GM23338 (cell line): Measurements from ENCODE around the gene CD46. TPM values are rescaled to one million over a fixed set of nuclear protein-coding genes. Genes with fewer than 3 reads are reported as not detected.

Experiments
- ATAC-seq: fragments of 200-7000 bp; cut with Tn5 transposase; 3 replicates; pipeline ENCODE4 v1.9.1; 2020
- DNase-seq: peaks from one replicate; pipeline ENCODE4 v3.0.0-alpha.2; 2015; ENCODE audit warnings: low spot score
- H2AFZ ChIP-seq: fragments of 200-600 bp; sonication (generic); 2 replicates; pipeline ENCODE4 v1.8.0; 2016; ENCODE audit warnings: antibody characterized with exemption, mild to moderate bottlenecking, moderate library complexity
- H3F3A ChIP-seq: fragments of 200-600 bp; sonication (generic); replicated peaks from 2 replicates; pipeline ENCODE4 v1.8.0; 2017; ENCODE audit warnings: antibody characterized with exemption, mixed run types, low read depth
- H3K27ac ChIP-seq: fragments of 200-600 bp; sonication (generic); 2 replicates; pipeline ENCODE4 v1.6.1; 2016; ENCODE audit warnings: low read depth
- H3K27me3 ChIP-seq: fragments of 200-600 bp; sonication (generic); 2 replicates; pipeline ENCODE4 v1.8.0; 2016; ENCODE audit warnings: mild to moderate bottlenecking, mixed run types, moderate library complexity; ENCODE audit not compliant: insufficient read depth
- H3K36me3 ChIP-seq: fragments of 200-600 bp; sonication (generic); 2 replicates; pipeline ENCODE4 v1.8.0; 2016; ENCODE audit warnings: mild to moderate bottlenecking; ENCODE audit not compliant: insufficient read depth
- H3K4me1 ChIP-seq: fragments of 200-600 bp; sonication (generic); 2 replicates; pipeline ENCODE4 v1.8.0; 2016; ENCODE audit warnings: mild to moderate bottlenecking, moderate library complexity; ENCODE audit not compliant: insufficient read depth
- H3K4me2 ChIP-seq: fragments of 200-600 bp; sonication (generic); 2 replicates; pipeline ENCODE4 v1.7.1; 2017; ENCODE audit warnings: mixed run types
- H3K4me3 ChIP-seq: fragments of 200-600 bp; sonication (generic); 2 replicates; pipeline ENCODE4 v1.6.1; 2016; ENCODE audit warnings: mixed run types
- H3K79me2 ChIP-seq: fragments of 200-600 bp; sonication (generic); replicated peaks from 2 replicates; pipeline ENCODE4 v1.8.0; 2017; ENCODE audit warnings: mild to moderate bottlenecking; ENCODE audit not compliant: insufficient read depth
- H3K9me2 ChIP-seq: fragments of 200-600 bp; sonication (generic); 2 replicates; pipeline ENCODE4 v1.8.0; 2017; ENCODE audit not compliant: insufficient read depth
- H4K20me1 ChIP-seq: fragments of 200-600 bp; sonication (generic); replicated peaks from 2 replicates; pipeline ENCODE4 v1.8.0; 2017; ENCODE audit warnings: mild to moderate bottlenecking; ENCODE audit not compliant: insufficient read depth
- H3K27ac Mint-ChIP-seq: 2 replicates; pipeline ENCODE4 v1.8.0; 2020; ENCODE audit warnings: inconsistent platforms, mild to moderate bottlenecking, moderate library complexity, mixed read lengths
- H3K27me3 Mint-ChIP-seq: 3 replicates; pipeline ENCODE4 v1.8.0; 2022; ENCODE audit warnings: low read depth, mild to moderate bottlenecking, moderate library complexity, mixed read lengths, inconsistent platforms; ENCODE audit not compliant: insufficient read depth, poor library complexity
- H3K36me3 Mint-ChIP-seq: 3 replicates; pipeline ENCODE4 v1.8.0; 2021; ENCODE audit warnings: low read depth, mild to moderate bottlenecking, inconsistent platforms, moderate library complexity, mixed read lengths
- H3K4me1 Mint-ChIP-seq: 3 replicates; pipeline ENCODE4 v1.8.0; 2020; ENCODE audit warnings: mild to moderate bottlenecking, inconsistent platforms, mixed read lengths
- H3K4me3 Mint-ChIP-seq: 3 replicates; pipeline ENCODE4 v1.8.0; 2021; ENCODE audit warnings: moderate library complexity, mild to moderate bottlenecking, inconsistent platforms, mixed read lengths
- H3K9me3 Mint-ChIP-seq: 3 replicates; pipeline ENCODE4 v1.8.0; 2020; ENCODE audit warnings: moderate library complexity, mild to moderate bottlenecking, inconsistent platforms, mixed read lengths
- CREB1 ChIP-seq: fragments of 250-450 bp; sonication (Bioruptor Pico); IDR thresholded peaks from 2 replicates; pipeline ENCODE4 v1.5.0; 2020; ENCODE audit warnings: low read depth, mild to moderate bottlenecking, moderate library complexity
- JUNB ChIP-seq: IDR thresholded peaks from one replicate; pipeline ENCODE4 v1.6.1; 2016; ENCODE audit warnings: antibody characterized with exemption; ENCODE audit not compliant: unreplicated experiment
- ZNF331 ChIP-seq: fragments of 250-450 bp; sonication (Bioruptor Pico); IDR thresholded peaks from 2 replicates; pipeline ENCODE4 v1.5.0; 2020; ENCODE audit warnings: low read depth, mild to moderate bottlenecking, moderate library complexity
- polyA plus RNA-seq: library from polyadenylated mRNA; unstranded; fragments of >200 nt; fragmentation: Nextera tagmentation; extraction: Ambion mirVana; gene quantifications from 2 replicates; pipeline ENCODE4 v1.2.1, GENCODE V29; 2016
- total RNA-seq: library from RNA; depleted of rRNA; stranded (reverse); fragments of >200 nt; shearing (Covaris generic); gene quantifications from 2 replicates; pipeline ENCODE4 v1.2.3, GENCODE V29; 2014
- TF ChIP-seq, protein P1 (sequence below): IDR thresholded peaks from 2 replicates; pipeline ENCODE4 v1.6.1; 2016; ENCODE audit warnings: antibody characterized with exemption
- TF ChIP-seq, protein P2 (sequence below): fragments of 250-450 bp; sonication (Bioruptor Pico); IDR thresholded peaks from 2 replicates; pipeline ENCODE4 v1.5.0; 2020; ENCODE audit warnings: mild to moderate bottlenecking, moderate library complexity
- TF ChIP-seq, protein P3 (sequence below): IDR thresholded peaks from one replicate; pipeline ENCODE4 v1.6.1; 2018; ENCODE audit warnings: antibody characterized with exemption; ENCODE audit not compliant: unreplicated experiment
- TF ChIP-seq, protein P4 (sequence below), 2 experiments: fragments of 200-600 bp in 1 of 2; sonication (generic) in 1 of 2; conservative IDR thresholded peaks; 2 replicates each; pipeline versions ENCODE4 v1.5.1 to v1.6.1; 2016 to 2017; ENCODE audit warnings: antibody characterized with exemption in 2 of 2, low read depth in 2 of 2, mild to moderate bottlenecking in 2 of 2, moderate library complexity in 1 of 2

CD46 gene
- total and polyA plus RNA-seq, 2 experiments from 2014 or later: 199 to 209 TPM

DNA sequence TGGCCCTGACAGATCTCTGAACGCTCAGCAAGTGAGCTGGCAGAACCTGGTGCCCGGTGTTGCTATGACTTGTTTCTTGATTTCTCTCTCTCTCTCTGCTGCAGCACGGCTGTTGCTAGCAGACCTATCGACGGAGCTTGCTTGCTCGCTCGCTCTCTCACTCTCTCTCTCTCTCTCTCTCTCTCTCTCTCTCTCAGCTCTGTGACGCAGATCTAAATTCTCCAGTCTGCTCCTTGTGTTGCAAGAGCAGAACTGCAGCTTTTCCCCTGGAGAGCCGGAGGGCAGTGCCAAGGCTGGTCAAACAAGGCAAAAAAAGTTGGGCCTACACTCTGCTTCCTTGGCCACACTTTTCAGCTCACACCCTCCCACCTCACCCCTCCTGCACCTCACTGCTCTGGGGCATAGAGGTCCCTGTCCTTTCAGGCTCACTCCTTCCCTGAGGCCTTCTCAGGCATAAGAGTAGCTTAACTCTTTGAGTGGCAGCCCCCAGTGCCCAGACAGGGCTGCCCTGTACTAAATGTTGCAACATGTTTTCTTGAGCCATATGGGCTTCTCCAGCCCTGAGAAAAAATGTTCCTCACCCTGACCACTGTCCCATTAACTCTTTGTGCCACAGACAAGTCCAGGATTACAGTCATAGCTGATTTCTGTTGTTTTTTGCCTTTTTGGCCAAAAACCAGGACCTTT is 72.2 kb downstream of the CD46 start:
- Histone ChIP-seq H4K20me1 (no peaks in the 10 kb centered on the region), H3F3A (no peaks in the 10 kb centered on the region), H3K4me2 (no peak overlapping the region), H3K36me3 (no peaks in the 10 kb centered on the region), H3K4me1 (no peaks in the 10 kb centered on the region), H3K27me3 (no peaks in the 10 kb centered on the region), H3K9me2 (no peaks in the 10 kb centered on the region), H3K27ac (no peak overlapping the region), H3K4me3 (no peak overlapping the region), H2AFZ (no peak overlapping the region), H3K79me2 (no peaks in the 10 kb centered on the region)
- no peaks in the 10 kb centered on the region for H3K9me3 Mint-ChIP-seq
- H3K36me3 Mint-ChIP-seq: no peaks in the 10 kb centered on the region; the same call in 2 of the 3 replicates
- H3K4me1 Mint-ChIP-seq: peaks cover 21% of the 10 kb centered on the region
- TF ChIP-seq, protein P1, sequence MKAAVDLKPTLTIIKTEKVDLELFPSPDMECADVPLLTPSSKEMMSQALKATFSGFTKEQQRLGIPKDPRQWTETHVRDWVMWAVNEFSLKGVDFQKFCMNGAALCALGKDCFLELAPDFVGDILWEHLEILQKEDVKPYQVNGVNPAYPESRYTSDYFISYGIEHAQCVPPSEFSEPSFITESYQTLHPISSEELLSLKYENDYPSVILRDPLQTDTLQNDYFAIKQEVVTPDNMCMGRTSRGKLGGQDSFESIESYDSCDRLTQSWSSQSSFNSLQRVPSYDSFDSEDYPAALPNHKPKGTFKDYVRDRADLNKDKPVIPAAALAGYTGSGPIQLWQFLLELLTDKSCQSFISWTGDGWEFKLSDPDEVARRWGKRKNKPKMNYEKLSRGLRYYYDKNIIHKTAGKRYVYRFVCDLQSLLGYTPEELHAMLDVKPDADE: no peak
- TF ChIP-seq, protein P2, sequence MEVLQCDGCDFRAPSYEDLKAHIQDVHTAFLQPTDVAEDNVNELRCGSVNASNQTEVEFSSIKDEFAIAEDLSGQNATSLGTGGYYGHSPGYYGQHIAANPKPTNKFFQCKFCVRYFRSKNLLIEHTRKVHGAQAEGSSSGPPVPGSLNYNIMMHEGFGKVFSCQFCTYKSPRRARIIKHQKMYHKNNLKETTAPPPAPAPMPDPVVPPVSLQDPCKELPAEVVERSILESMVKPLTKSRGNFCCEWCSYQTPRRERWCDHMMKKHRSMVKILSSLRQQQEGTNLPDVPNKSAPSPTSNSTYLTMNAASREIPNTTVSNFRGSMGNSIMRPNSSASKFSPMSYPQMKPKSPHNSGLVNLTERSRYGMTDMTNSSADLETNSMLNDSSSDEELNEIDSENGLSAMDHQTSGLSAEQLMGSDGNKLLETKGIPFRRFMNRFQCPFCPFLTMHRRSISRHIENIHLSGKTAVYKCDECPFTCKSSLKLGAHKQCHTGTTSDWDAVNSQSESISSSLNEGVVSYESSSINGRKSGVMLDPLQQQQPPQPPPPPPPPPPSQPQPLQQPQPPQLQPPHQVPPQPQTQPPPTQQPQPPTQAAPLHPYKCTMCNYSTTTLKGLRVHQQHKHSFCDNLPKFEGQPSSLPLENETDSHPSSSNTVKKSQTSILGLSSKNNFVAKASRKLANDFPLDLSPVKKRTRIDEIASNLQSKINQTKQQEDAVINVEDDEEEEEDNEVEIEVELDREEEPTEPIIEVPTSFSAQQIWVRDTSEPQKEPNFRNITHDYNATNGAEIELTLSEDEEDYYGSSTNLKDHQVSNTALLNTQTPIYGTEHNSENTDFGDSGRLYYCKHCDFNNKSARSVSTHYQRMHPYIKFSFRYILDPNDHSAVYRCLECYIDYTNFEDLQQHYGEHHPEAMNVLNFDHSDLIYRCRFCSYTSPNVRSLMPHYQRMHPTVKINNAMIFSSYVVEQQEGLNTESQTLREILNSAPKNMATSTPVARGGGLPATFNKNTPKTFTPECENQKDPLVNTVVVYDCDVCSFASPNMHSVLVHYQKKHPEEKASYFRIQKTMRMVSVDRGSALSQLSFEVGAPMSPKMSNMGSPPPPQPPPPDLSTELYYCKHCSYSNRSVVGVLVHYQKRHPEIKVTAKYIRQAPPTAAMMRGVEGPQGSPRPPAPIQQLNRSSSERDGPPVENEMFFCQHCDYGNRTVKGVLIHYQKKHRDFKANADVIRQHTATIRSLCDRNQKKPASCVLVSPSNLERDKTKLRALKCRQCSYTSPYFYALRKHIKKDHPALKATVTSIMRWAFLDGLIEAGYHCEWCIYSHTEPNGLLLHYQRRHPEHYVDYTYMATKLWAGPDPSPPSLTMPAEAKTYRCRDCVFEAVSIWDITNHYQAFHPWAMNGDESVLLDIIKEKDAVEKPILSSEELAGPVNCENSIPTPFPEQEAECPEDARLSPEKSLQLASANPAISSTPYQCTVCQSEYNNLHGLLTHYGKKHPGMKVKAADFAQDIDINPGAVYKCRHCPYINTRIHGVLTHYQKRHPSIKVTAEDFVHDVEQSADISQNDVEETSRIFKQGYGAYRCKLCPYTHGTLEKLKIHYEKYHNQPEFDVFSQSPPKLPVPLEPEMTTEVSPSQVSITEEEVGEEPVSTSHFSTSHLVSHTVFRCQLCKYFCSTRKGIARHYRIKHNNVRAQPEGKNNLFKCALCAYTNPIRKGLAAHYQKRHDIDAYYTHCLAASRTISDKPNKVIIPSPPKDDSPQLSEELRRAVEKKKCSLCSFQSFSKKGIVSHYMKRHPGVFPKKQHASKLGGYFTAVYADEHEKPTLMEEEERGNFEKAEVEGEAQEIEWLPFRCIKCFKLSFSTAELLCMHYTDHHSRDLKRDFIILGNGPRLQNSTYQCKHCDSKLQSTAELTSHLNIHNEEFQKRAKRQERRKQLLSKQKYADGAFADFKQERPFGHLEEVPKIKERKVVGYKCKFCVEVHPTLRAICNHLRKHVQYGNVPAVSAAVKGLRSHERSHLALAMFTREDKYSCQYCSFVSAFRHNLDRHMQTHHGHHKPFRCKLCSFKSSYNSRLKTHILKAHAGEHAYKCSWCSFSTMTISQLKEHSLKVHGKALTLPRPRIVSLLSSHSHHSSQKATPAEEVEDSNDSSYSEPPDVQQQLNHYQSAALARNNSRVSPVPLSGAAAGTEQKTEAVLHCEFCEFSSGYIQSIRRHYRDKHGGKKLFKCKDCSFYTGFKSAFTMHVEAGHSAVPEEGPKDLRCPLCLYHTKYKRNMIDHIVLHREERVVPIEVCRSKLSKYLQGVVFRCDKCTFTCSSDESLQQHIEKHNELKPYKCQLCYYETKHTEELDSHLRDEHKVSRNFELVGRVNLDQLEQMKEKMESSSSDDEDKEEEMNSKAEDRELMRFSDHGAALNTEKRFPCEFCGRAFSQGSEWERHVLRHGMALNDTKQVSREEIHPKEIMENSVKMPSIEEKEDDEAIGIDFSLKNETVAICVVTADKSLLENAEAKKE: no peak
- TF ChIP-seq, protein P3, sequence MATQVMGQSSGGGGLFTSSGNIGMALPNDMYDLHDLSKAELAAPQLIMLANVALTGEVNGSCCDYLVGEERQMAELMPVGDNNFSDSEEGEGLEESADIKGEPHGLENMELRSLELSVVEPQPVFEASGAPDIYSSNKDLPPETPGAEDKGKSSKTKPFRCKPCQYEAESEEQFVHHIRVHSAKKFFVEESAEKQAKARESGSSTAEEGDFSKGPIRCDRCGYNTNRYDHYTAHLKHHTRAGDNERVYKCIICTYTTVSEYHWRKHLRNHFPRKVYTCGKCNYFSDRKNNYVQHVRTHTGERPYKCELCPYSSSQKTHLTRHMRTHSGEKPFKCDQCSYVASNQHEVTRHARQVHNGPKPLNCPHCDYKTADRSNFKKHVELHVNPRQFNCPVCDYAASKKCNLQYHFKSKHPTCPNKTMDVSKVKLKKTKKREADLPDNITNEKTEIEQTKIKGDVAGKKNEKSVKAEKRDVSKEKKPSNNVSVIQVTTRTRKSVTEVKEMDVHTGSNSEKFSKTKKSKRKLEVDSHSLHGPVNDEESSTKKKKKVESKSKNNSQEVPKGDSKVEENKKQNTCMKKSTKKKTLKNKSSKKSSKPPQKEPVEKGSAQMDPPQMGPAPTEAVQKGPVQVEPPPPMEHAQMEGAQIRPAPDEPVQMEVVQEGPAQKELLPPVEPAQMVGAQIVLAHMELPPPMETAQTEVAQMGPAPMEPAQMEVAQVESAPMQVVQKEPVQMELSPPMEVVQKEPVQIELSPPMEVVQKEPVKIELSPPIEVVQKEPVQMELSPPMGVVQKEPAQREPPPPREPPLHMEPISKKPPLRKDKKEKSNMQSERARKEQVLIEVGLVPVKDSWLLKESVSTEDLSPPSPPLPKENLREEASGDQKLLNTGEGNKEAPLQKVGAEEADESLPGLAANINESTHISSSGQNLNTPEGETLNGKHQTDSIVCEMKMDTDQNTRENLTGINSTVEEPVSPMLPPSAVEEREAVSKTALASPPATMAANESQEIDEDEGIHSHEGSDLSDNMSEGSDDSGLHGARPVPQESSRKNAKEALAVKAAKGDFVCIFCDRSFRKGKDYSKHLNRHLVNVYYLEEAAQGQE: no peak
- TF ChIP-seq, protein P4, sequence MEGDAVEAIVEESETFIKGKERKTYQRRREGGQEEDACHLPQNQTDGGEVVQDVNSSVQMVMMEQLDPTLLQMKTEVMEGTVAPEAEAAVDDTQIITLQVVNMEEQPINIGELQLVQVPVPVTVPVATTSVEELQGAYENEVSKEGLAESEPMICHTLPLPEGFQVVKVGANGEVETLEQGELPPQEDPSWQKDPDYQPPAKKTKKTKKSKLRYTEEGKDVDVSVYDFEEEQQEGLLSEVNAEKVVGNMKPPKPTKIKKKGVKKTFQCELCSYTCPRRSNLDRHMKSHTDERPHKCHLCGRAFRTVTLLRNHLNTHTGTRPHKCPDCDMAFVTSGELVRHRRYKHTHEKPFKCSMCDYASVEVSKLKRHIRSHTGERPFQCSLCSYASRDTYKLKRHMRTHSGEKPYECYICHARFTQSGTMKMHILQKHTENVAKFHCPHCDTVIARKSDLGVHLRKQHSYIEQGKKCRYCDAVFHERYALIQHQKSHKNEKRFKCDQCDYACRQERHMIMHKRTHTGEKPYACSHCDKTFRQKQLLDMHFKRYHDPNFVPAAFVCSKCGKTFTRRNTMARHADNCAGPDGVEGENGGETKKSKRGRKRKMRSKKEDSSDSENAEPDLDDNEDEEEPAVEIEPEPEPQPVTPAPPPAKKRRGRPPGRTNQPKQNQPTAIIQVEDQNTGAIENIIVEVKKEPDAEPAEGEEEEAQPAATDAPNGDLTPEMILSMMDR (conservative IDR thresholded peaks at IDR 0.05; ENCODE audit: low read depth in 2 of 2): peak; percentile 20 to 38; a peak in 2 of 4 replicates
- TF ChIP-seq CREB1 (CRISPR knock-in tag) (peak; percentile 91), ZNF331 (CRISPR knock-in tag) (no peak), JUNB (no peak)
- H3K27ac Mint-ChIP-seq: no peak overlapping the region
- DNase-seq (peak; percentile 81), ATAC-seq (peak; percentile 65)
- H3K4me3 Mint-ChIP-seq: peak overlapping the region; percentile 8; the same call in 1 of the 3 replicates
- H3K27me3 Mint-ChIP-seq: peaks cover 5% of the 10 kb centered on the region
